ENCODE data around the gene RETN. TPM values are rescaled to one million over a fixed set of nuclear protein-coding genes. Genes with fewer than 3 reads are reported as not detected.

Gene RETN, protein sequence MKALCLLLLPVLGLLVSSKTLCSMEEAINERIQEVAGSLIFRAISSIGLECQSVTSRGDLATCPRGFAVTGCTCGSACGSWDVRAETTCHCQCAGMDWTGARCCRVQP
- not detected in 5 replicates for total RNA-seq (2022; extraction: Qiagen RNA extraction)

DNA sequence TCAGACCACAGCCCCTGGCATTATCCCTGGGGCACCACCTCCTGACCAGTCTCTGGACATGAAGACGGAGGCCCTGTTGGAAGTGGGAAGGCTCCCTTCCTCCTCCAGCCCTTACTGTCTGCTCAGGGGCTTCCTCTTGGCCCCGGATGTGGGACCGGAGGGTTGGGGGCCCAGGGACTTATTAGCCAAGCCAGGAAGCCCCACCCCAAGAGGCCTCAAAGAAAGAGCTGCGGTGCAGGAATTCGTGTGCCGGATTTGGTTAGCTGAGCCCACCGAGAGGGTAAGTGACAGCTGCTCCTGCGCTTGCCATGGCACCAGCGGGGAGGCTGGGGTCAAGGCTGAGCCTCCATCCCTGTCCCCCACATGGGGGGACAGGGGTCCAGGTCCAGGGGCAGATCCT is at the start of gene RETN:
TSS of gene RETN (plus strand) at position 208 of the 400 bp plus-strand sequence. CDS start 278 bp downstream, outside the sequence.

DNA sequence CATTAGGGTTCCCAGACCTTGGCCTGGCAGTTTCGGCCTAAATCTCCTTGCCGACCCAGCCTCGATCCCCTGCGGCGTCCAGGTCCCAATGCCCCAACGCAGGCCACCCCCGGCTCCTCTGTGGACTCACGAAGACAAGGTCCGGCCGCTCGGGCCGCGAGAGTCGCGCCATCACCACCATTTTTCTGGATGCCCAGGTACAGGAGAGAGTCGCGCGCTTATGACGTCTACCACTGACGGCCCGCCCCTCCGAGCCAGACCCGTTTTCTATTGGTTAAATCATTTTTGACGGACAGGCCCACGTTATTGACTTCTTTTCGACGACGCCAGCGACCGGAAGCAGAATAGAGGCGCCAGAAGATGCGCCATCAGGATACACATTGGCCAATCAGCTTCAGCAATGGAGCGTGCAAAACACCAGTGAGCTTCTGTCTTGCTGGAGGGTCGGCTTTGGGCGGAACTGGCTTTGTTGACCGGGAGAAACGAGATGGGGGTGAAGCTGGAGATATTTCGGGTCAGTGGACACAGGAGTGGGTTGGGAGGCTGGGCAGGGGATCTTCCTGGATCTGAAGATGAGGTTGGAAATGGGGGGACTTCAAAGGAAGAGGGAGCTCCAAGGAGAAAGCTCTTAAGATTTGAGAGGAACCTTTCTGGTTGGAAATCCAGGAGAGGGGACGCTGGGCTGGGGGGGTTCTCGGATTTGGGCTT is 39.3 kb upstream of the RETN start, which contains the start of the genes PET100 and XAB2:
TSS of gene PET100 (plus strand) at position 447 of the 708 bp plus-strand sequence. CDS start at position 488, 41 bp downstream.
TSS of gene XAB2 (minus strand) at position 199 of the 708 bp plus-strand sequence. CDS start at position 181, 18 bp downstream.

DNA sequence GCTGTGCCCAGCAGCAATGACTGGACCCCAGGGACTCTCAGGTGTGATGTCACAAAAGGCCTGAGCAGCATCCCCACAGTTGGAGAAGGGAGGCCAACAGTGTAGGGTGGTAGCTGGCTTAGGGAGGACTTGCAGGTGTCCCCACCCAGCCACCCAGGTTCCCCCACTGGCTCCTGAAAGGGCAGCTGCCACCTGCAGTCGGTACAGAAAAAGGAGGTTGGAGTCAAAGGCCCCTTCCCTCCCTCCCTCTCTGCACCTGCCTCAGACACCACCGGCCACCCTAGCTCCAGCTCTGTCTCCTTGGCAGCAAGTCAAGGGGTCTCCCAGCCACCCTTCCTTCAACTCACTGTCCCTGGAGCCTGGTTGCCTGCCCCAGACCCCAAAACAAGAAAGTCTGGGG is 35.2 kb upstream of the RETN start, which contains the start of gene PCP2:
TSS of gene PCP2 (minus strand) at position 22 of the 400 bp plus-strand sequence. CDS start 262 bp downstream, outside the sequence.

DNA sequence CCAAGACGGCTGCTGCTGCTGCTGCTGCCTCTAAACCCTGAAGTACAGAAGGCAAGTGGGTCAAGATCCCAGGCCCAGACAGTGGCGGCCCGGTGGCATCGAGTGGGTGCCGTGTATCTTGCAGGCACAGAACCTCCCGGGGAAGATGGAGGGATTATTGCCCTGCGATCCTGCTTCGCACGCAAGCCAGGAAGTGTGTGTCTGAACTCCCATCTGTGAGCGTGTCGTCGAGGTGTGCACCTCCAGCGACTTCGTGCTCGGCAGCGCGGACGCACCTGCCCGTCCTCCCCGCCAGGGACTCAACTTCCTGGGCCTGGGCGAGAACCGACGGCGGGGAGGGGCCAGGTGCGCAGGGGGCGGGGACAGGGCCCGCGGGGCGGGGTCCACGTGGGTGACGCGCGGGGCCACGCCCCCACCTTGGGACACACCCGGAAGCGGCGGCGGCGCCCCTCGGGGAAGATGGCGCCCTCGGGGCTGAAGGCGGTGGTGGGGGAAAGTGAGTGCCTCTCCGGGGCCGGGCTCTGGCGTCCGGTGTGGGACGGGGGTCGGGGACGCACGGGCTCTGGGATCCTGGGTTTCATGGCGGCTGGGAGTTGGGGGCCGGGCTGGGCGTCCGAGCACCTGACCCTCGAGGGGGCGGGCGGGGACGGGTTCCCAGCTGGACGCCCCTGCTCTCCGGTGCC is 32.0 kb upstream of the RETN start, which contains the start of gene STXBP2:
TSS of gene STXBP2 (plus strand) at position 420 of the 683 bp plus-strand sequence. CDS start at position 460, 40 bp downstream.

DNA sequence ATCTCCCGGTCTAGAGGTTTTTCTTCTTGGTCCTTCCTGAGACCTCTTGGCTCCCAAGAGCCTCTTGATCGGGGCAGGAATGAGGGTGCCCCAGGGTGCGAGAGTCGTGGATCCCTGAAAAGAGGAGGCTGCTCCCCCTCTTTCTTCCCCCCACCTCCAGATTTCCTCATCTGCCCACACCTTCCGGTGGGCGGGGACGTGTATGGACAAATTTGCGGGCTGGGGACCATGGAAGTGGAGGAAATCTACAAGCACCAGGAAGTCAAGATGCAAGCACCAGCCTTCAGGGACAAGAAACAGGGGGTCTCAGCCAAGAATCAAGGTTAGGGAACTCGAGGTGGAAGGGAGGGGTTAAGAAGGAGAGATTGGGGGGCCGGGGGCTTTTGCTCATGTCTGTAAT is 8.0 kb downstream of the RETN start, which contains the start of gene MCEMP1:
TSS of gene MCEMP1 (plus strand) at position 237 of the 400 bp plus-strand sequence. CDS start at position 268, 31 bp downstream.

DNA sequence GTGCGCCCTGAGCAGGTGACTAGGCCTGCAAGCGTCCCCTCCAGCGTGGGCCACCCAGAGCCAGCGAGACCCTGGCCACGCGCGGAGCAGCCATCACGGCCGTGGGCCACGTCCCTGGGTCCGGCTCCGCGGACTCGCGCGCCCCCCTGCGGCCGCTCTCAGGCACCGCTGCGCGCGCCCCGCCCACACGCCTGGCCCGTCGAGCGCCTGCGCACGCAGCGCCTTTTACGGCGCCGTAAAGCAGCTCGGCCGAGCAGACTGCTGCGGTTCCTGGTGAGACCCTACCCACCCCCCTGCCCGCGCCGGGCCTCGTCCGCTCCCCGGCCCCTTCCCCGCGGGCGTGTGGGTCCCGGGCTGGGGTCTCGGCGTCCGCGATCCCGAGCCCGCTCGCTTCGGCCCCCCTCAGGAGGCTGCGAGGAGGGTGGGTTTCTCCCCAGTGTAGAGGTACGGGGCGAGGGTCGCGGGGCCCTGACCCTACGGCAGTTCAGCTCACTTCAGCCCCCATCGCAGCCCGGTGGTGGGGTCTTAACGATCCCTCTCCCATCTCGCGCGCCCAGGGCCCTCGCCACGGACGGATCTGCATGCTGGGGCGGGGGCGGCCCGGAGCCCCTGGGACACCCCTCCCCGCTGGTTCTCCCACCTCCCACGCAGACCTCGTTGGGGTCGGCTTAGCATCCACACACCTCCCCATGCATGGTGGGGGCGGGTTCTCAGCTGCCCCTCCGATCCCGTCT is 11.9 kb downstream of the RETN start, which contains the start of gene TRAPPC5:
TSS of gene TRAPPC5 (plus strand) at position 228 of the 734 bp plus-strand sequence. CDS start 1,421 bp downstream, outside the sequence.

DNA sequence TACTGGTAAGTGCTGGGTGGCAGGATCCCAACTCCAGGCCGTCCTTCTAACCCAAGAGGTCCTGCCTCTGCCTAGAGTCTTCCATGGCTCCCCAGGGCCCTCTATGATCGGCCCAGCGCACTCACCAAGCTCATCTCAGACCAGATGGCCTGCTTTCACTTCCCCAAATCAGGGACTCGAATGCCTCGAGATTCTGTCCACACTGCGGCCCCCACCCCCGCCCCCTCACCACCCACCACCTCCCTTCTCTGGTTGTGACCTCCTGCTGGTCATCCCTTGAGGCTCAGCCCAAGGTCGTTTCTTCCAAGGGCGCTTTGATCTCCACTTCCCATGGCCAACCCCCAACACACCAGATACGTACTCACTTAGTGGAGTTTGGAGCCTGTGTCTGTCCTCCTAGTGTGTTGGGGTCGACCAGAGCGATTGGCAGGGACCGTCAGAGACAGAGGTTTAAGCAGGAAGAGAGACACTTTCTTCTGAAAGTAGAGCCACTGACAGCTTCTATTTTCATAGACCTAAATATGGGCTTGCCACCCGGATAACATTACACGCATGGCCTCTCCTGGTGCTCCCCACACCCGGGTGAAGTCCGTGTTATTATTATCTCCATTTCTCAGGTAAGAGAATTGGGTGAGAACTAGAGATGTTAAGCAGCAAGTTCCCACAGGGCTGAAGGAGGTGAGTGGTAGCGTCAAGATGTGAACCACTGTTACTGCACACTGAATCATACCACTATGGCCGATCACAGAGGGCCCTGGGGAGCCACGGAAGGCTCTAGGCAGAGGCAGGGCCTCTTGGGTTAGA is 33.0 kb downstream of the RETN start, which contains the start of gene FCER2:
TSS of gene FCER2 (minus strand) at position 478 of the 804 bp plus-strand sequence. CDS start 2,371 bp downstream, outside the sequence.

Other genes with a start within 250 kb of the RETN start
- 1.8 to 2.1 TPM (median 1.9 TPM) in 5 replicates for gene PEX11G, start 180.0 kb upstream of the RETN start, total RNA-seq (2022; extraction: Qiagen RNA extraction)
- gene ZNF358, start 152.9 kb upstream of the RETN start, total RNA-seq (2022; extraction: Qiagen RNA extraction), result 17.7 to 24.8 TPM (median 22.3 TPM) in 5 replicates
- 9.6 to 12.8 TPM (median 11.7 TPM) in 5 replicates for gene MCOLN1, start 146.4 kb upstream of the RETN start, total RNA-seq (2022; extraction: Qiagen RNA extraction)
- 24.0 to 42.0 TPM (median 40.3 TPM) in 5 replicates for gene PNPLA6, start 133.3 kb upstream of the RETN start, total RNA-seq (2022; extraction: Qiagen RNA extraction)
- 3.7 to 7.6 TPM (median 6.1 TPM) in 5 replicates for gene CAMSAP3, start 73.2 kb upstream of the RETN start, total RNA-seq (2022; extraction: Qiagen RNA extraction)
- 18.9 to 29.4 TPM (median 26.3 TPM) in 5 replicates for gene XAB2, start 39.5 kb upstream of the RETN start, total RNA-seq (2022; extraction: Qiagen RNA extraction)
- 44.7 to 84.3 TPM (median 46.8 TPM) in 5 replicates for gene PET100, start 39.3 kb upstream of the RETN start, total RNA-seq (2022; extraction: Qiagen RNA extraction)
- gene PCP2, start 35.3 kb upstream of the RETN start, total RNA-seq (2022; extraction: Qiagen RNA extraction), result not detected in 5 replicates
- gene STXBP2, start 31.9 kb upstream of the RETN start, total RNA-seq (2022; extraction: Qiagen RNA extraction), result 28.4 to 45.3 TPM (median 38.6 TPM) in 5 replicates
- gene MCEMP1, start 8.0 kb downstream of the RETN start, total RNA-seq (2022; extraction: Qiagen RNA extraction), result not detected in 5 replicates
- 50.6 to 101 TPM (median 96.9 TPM) in 5 replicates for gene TRAPPC5, start 11.8 kb downstream of the RETN start, total RNA-seq (2022; extraction: Qiagen RNA extraction)
- not detected in 5 replicates for gene FCER2, start 33.1 kb downstream of the RETN start, total RNA-seq (2022; extraction: Qiagen RNA extraction)
- gene CLEC4G, start 63.1 kb downstream of the RETN start, total RNA-seq (2022; extraction: Qiagen RNA extraction), result not detected in 5 replicates
- not detected in 5 replicates for gene CD209, start 78.5 kb downstream of the RETN start, total RNA-seq (2022; extraction: Qiagen RNA extraction)
- not detected in 5 replicates for gene CLEC4M, start 94.2 kb downstream of the RETN start, total RNA-seq (2022; extraction: Qiagen RNA extraction)
- 0.94 to 1.9 TPM (median 1.8 TPM) in 5 replicates for gene EVI5L, start 161.2 kb downstream of the RETN start, total RNA-seq (2022; extraction: Qiagen RNA extraction)
- gene PRR36, start 205.3 kb downstream of the RETN start, total RNA-seq (2022; extraction: Qiagen RNA extraction), result 0.30 to 0.51 TPM (median 0.45 TPM) in 5 replicates
- gene LRRC8E, start 219.5 kb downstream of the RETN start, total RNA-seq (2022; extraction: Qiagen RNA extraction), result 5.1 to 7.1 TPM (median 5.7 TPM) in 5 replicates
- gene MAP2K7, start 234.8 kb downstream of the RETN start, total RNA-seq (2022; extraction: Qiagen RNA extraction), result 8.6 to 16.3 TPM (median 14.9 TPM) in 5 replicates
- gene TGFBR3L, start 245.8 kb downstream of the RETN start, total RNA-seq (2022; extraction: Qiagen RNA extraction), result 0.36 to 2.0 TPM (median 1.7 TPM) in 5 replicates